Right hindlimb (tissue), 1 donor: ENCODE data around the gene HSPBAP1.
"Not testable (repeated sequence)": the region's sequence is repeated elsewhere in the genome, so short reads cannot be mapped to it uniquely, and the experiment has no call there.

Experiments
- DNase-seq: peaks from one replicate; pipeline ENCODE4 v3.0.0-alpha.2; 2018

The HSPBAP1 gene

DNA sequence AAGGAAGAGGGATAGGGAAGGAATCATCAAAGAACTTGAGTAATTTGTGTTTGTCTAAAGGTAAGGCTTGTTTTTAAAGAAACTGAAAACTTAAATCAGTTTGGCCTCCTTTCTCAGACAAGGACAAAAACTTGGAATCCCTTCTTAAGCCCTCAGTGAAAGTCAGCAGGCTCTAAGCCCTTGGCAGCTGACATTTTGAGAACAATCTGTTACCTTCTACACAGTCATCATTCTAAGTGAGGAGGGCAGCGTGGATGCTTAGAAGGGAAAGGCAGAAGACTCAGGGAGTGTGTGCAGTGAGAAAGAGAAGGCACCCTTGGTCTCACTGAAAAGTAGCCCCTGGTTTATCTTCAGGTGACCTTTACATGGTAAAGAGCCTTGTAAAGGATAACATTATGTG is 10.8 kb downstream of the HSPBAP1 start:
- no peak for DNase-seq

DNA sequence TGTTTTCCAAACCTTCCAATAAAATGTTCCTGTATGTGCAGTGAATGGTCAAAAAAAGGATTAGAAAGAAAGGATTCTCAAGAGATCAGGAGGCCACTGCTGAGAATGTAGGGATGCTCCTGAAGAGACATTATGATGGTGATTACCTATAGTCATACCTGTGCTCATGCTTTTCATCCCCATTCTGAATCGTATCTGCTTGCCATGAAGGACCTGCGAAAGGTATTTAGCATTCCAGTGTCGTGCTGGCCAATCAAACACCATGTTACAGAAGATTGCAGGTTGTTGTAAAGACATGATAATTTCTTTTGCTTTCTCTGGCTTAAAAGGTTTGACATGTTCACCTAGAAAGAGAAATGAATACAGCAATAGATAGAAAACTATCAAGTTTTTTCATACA is 16.1 kb downstream of the HSPBAP1 start:
- no peak for DNase-seq

DNA sequence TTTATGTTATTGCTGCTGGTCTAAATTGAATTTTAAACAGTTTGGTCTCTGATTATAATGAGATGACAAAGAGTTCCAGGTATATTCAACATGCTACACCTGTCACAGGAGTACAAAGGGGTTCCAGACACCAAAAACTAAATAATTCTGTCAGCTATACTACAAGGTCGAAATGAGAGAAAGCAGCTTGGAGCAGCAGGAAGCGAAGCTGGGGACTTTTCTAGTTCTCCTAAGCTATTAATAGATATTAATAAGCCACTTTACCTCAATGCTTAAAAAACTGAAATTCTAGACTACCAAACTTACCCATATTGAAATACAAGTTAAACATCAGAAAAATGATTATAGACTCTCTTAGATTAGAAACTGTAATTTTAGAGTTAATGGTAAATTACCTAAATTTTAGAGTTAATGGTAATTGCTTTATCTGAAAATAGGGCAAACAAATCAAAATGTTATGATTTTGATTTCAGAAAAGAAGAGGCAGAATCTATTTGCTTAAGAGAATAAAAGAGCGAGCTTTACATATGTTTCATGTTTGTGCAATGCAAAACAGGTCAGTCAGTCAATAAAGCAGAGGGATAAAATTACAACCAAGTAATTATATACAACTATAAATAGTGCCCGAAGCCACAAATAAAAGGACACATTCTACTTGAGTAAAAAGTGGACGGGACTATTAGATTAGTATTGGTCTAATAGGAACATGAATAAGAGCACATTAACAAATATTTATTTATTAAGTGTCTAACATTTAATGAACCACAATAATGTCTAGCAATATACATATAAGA is 16.8 kb downstream of the HSPBAP1 start:
- DNase-seq = no peak

DNA sequence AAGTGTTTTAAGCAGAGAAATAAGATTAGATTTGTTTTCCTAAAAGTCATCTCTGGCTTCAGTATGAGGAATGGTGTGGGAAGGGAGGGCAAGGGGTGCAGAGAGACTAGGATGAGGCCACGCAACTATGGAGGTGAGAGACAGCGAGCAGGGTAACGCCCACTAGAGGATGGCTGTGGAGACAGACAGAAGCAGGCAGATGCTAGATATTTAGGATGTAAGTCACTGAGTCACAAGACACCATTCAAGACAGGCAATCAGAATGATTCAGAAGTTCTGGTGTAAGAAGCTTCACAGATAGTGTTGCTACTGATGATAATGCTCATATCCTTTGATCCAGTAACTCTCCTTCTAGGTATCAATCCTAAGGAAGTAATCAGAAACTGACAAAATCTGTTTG is 19.1 kb downstream of the HSPBAP1 start:
- no peak for DNase-seq

GRCh38 chr3:122773944-122774509 is 19.6 kb downstream of the HSPBAP1 start:
- no peak for DNase-seq

DNA sequence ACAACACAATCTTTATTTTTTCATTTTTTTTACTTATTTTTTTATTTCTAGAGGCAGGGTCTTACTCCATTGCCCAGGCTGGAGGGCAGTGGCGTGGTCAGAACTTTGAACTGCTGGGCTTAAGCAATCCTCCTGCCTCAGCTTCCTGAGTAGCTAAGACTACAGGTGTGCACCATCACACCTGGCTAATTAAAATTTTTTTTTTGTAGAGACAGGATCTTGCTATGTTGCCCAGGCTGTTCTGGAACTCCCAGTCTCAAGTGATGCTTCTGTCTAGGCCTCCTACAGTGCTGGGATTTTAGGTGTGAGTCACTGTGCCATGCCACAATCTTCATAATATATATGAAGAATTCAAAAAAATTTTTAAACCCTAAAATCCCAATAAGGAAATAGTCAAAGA is 20.8 kb downstream of the HSPBAP1 start:
- no peak for DNase-seq

- DNase-seq = no peak
Measured at GRCh38 chr3:122770521-122771202, 23.0 kb downstream of the HSPBAP1 start.

- DNase-seq = no peak
Measured at GRCh38 chr3:122767540-122768372, 25.9 kb downstream of the HSPBAP1 start.

DNA sequence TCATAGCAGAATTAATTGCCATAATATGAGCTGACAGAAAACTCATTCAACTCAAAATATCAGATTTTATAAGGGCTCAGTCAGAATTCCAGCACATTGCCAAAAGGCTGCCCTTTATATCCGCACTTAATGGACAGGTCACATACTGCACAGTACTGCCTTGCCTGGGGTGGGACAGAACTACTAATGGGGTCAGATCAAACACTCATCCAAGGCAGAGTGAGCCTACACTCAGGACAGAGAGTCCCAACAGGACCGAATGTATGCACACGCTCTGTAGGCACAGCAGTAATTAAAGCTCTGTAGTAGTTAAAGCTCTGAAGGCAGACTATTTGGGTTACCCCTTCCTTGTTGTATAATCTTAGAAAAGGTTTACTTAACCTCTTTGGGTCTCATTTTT is 27.2 kb downstream of the HSPBAP1 start:
- no peak for DNase-seq

DNA sequence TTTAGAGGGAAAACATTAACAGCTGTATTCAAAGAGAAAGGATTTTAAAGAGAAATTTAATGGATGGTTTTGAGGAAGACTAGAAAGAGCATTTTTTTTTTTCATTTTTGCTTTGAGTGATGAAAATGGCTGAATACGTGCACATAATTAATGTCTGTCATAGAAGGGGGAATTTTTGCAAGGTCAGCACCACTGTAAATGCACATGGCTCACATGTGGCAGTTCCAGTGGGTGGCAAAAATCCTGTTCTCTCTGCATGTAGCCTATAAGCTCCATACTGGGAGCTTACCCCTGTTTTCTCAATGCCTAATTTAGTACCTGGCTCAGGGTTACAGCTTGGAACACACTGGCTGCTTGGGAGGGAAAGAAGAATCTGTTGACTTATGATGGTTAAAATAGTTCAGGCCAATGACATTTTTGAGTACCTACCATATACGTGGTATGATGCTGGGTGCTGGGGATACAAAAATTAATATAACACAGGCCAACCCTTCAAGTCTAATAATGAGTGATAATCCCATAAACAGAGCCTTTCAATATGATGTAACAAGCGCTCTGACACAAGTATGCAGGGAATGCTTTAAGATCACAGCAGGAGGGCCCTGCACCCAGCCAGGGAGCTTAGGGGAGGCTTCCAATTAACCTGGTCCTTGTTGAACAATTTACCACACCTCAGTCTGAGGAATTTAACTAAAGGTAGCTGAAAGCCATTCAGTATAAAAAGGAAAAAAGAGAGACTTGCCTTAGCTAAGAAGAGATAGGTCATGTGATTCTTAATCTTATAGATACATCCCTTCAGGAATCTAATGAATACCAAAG is 33.0 kb downstream of the HSPBAP1 start:
- DNase-seq = no peak

GRCh38 chr3:122758877-122759560 is 34.6 kb downstream of the HSPBAP1 start:
- no peak for DNase-seq

- no peak for DNase-seq
Measured at GRCh38 chr3:122755491-122755890, 38.1 kb downstream of the HSPBAP1 start.

GRCh38 chr3:122754929-122755328 is 38.7 kb downstream of the HSPBAP1 start:
- no peak for DNase-seq

DNA sequence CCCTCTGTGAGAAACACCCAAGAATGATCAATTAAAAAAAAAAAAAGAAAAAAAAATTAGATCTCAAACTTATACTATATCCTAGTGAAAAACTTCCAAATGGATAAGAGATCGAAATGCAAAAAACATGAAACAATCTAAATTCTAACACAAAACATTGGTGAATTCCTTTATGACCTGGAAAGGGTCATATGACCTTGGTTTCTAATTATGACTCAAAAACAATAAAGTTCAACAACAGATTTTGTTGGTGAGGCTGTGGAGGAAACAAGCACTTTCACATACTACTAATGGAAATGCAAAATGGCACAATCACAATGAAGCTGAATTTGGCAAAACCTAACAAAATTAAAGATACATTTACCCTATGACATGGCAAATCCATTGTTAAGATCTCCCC is 45.3 kb downstream of the HSPBAP1 start:
- DNase-seq = no peak

GRCh38 chr3:122747295-122747694 is 46.3 kb downstream of the HSPBAP1 start:
- DNase-seq = not testable (repeated sequence)

GRCh38 chr3:122745369-122746021 is 48.1 kb downstream of the HSPBAP1 start:
- no peak for DNase-seq

DNA sequence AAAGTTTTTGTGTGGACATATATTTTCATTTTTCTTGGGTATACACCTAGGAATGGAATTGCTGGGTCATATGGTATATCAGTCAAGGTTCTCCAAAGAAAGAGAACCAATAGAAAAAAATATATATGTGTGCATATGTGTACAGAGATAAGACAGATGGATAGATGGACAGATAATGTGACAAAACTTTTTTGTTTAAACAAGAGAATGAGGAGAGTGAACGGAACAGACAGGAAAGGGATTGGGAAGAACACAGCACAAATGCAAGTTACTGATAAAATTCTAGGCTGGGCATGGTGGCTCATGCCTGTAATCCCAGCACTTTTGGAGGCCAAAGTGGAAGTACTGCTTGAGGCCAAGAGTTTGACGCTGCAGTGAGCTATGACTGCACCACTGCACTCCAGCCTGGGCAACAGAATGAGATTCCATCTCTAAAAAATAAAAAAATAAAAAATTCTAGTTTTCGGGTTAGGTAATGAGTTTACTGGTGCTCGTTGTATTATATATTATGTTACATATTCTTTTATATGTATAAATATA is 50.0 kb downstream of the HSPBAP1 start:
- no peak for DNase-seq

GRCh38 chr3:122742234-122742633 is 51.4 kb downstream of the HSPBAP1 start:
- no peak for DNase-seq

DNA sequence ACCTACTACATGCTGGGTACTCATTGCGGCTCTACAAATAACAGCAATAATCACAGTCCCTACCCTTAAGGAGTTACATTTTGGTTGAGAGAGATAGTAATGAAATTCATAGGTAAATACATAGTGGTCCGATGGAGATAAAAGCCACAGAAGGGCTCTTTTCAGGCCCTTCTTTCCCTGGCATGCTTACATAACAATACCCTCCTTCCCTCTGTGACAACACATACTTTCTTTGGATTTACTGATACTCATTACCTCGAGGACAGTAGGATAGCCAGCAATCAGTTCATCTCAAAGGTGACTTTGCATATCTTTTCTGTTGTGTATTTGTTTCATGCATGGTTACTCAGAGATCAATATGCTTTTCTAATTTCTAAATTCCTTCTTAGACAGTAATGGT is 54.5 kb downstream of the HSPBAP1 start:
- DNase-seq = no peak

- not testable (repeated sequence) for DNase-seq
Measured at GRCh38 chr3:122732682-122733525, 60.7 kb downstream of the HSPBAP1 start.
